Endodermal cell (in vitro differentiated cells): ENCODE results near the gene RAC3. TPM values are rescaled to one million over a fixed set of nuclear protein-coding genes. Genes with fewer than 3 reads are reported as not detected.

Experiments used
- DNase-seq: peaks from one replicate; pipeline ENCODE4 v3.0.0-alpha.2; 2017
- H3K27ac ChIP-seq: 2 replicates; pipeline ENCODE4 v1.5.1; 2013; ENCODE audit warnings: mild to moderate bottlenecking, low read depth, low read length, moderate library complexity
- H3K27me3 ChIP-seq: 2 replicates; pipeline ENCODE4 v1.6.1; 2013; ENCODE audit warnings: mild to moderate bottlenecking, low read length, moderate library complexity; ENCODE audit not compliant: insufficient read depth, control insufficient read depth, poor library complexity, severe bottlenecking
- H3K36me3 ChIP-seq: 2 replicates; pipeline ENCODE4 v1.7.0; 2013; ENCODE audit warnings: mild to moderate bottlenecking, low read length, moderate library complexity; ENCODE audit not compliant: control insufficient read depth, insufficient read depth
- H3K4me1 ChIP-seq: one replicate; pipeline ENCODE4 v1.7.0; 2013; ENCODE audit warnings: low read length; ENCODE audit not compliant: control insufficient read depth, insufficient read depth
- H3K4me3 ChIP-seq: 2 replicates; pipeline ENCODE4 v1.5.1; 2013; ENCODE audit warnings: mild to moderate bottlenecking, low read length, moderate library complexity
- H3K9ac ChIP-seq: 2 replicates; pipeline ENCODE4 v1.6.1; 2013; ENCODE audit warnings: mild to moderate bottlenecking, low read length, moderate library complexity; ENCODE audit not compliant: poor library complexity, severe bottlenecking; ENCODE audit errors: extremely low read depth
- H3K9me3 ChIP-seq: 2 replicates; pipeline ENCODE4 v1.6.1; 2013; ENCODE audit warnings: mild to moderate bottlenecking, low read length, moderate library complexity; ENCODE audit not compliant: control insufficient read depth
- H3K27ac Mint-ChIP-seq: 2 replicates; pipeline ENCODE4 v1.8.0; 2020; ENCODE audit warnings: mixed read lengths
- H3K27me3 Mint-ChIP-seq: 2 replicates; pipeline ENCODE4 v1.8.0; 2021; ENCODE audit warnings: mild to moderate bottlenecking, mixed read lengths; ENCODE audit not compliant: insufficient read depth
- H3K36me3 Mint-ChIP-seq: 2 replicates; pipeline ENCODE4 v1.8.0; 2020; ENCODE audit warnings: low read depth, mixed read lengths
- H3K4me1 Mint-ChIP-seq: 2 replicates; pipeline ENCODE4 v1.8.0; 2020; ENCODE audit warnings: mixed read lengths
- H3K4me3 Mint-ChIP-seq: 2 replicates; pipeline ENCODE4 v1.8.0; 2020; ENCODE audit warnings: mild to moderate bottlenecking, moderate library complexity, mixed read lengths
- H3K9me3 Mint-ChIP-seq: 2 replicates; pipeline ENCODE4 v1.8.0; 2020; ENCODE audit warnings: mild to moderate bottlenecking, mixed read lengths
- CTCF ChIP-seq: fragments of 200-600 bp; sonication (generic); conservative IDR thresholded peaks from 2 replicates; pipeline ENCODE4 v1.5.0; 2021; ENCODE audit warnings: antibody characterized with exemption, mild to moderate bottlenecking
- WGBS, 2 experiments: methylation state at CpG; one replicate each; pipeline versions ENCODE4 v1.1.5 to v1.1.7; 2013; ENCODE audit warnings: missing lambda C conversion rate in 2 of 2, mixed read lengths in 1 of 2; ENCODE audit not compliant: insufficient coverage in 1 of 2, insufficient read length in 1 of 2; 5-methylcytosine and 5-hydroxymethylcytosine counted together
- total RNA-seq, 2 donors: library from RNA; stranded (reverse); fragmentation: NEBNext Ultra II Directional in 1 of 2; extraction: Animal tissue kit (Norgen Biotek cat#: 25700) in 1 of 2; gene quantifications; 2 replicates in 1 of 2; 3 replicates in 1 of 2; pipeline ENCODE4 v1.2.1, GENCODE V29; 2021

Gene RAC3
- total RNA-seq, 2 donors from 2014 or later: 45.7 to 53.9 TPM

GRCh38 chr17:82007228-82007494 lies 24.3 kb upstream of the RAC3 start:
- no peak for TF ChIP-seq CTCF
- H3K9me3 ChIP-seq: no peaks in the 10 kb centered on the region
- no peaks in the 10 kb centered on the region for H3K36me3 ChIP-seq
- WGBS, 2 experiments: 91 to 96% methylated on average over 5 to 6 of the region's 6 CpGs
- no peaks in the 10 kb centered on the region for H3K4me1 ChIP-seq
- H3K4me3 ChIP-seq: no peak overlapping the region
- DNase-seq: no peak
- Mint-ChIP-seq H3K4me3 (no peak overlapping the region), H3K36me3 (no peaks in the 10 kb centered on the region), H3K9me3 (no peaks in the 10 kb centered on the region), H3K27ac (no peak overlapping the region), H3K4me1 (no peaks in the 10 kb centered on the region), H3K27me3 (no peaks in the 10 kb centered on the region)
- no peak overlapping the region for H3K27ac ChIP-seq
- H3K27me3 ChIP-seq: no peaks in the 10 kb centered on the region
- H3K9ac ChIP-seq: no peak overlapping the region

DNA sequence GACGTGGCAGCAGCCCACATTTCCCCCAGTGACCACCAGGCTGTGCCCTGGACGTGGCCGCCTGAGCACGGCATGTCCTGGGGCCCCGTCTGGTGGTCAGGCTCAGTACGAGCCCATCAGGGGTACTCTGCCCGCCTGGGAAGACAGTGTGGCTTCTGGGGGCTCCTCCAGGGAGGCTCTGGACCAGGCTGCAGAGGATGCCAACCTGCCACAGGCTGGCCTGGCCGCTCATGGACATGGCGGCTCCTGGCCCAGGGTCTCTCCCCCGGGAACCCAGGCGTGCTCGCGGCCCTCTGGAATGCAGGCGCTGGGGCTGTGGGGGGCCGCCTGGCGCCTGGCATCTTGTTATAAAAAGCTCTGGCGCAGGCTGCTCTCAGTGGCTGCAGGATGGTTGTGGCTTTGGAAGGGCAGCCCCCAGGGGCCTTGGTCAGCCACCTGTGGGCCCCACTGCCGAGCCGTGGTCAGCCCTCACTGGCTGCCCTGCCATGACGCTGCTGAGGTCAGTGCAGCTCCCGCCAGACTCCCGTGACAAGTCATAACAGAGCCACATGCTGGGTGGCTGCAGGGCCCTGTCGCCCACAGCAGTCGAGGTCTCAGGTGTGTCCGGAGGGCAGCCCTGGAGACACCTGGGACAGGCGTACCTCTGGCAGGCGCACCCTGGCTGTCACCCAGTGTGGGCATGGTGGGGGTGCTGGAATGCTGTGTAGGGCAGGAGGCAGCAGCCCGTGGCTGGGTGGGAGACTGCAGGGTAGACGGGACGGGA lies 23.8 kb upstream of the RAC3 start:
- H3K27me3 Mint-ChIP-seq: no peaks in the 10 kb centered on the region
- no peaks in the 10 kb centered on the region for H3K9me3 Mint-ChIP-seq
- no peaks in the 10 kb centered on the region for H3K4me1 Mint-ChIP-seq
- Histone ChIP-seq H3K9me3 (no peaks in the 10 kb centered on the region), H3K9ac (no peak overlapping the region), H3K27me3 (no peaks in the 10 kb centered on the region), H3K36me3 (no peaks in the 10 kb centered on the region), H3K4me1 (no peaks in the 10 kb centered on the region), H3K27ac (peak overlapping the region; percentile 10), H3K4me3 (no peak overlapping the region)
- WGBS, 2 experiments: 94 to 95% methylated on average over 9 to 30 of the region's 30 CpGs
- no peak overlapping the region for H3K4me3 Mint-ChIP-seq
- no peak overlapping the region for H3K27ac Mint-ChIP-seq
- peak; percentile 37 for TF ChIP-seq CTCF
- H3K36me3 Mint-ChIP-seq: no peaks in the 10 kb centered on the region
- DNase-seq: no peak

DNA sequence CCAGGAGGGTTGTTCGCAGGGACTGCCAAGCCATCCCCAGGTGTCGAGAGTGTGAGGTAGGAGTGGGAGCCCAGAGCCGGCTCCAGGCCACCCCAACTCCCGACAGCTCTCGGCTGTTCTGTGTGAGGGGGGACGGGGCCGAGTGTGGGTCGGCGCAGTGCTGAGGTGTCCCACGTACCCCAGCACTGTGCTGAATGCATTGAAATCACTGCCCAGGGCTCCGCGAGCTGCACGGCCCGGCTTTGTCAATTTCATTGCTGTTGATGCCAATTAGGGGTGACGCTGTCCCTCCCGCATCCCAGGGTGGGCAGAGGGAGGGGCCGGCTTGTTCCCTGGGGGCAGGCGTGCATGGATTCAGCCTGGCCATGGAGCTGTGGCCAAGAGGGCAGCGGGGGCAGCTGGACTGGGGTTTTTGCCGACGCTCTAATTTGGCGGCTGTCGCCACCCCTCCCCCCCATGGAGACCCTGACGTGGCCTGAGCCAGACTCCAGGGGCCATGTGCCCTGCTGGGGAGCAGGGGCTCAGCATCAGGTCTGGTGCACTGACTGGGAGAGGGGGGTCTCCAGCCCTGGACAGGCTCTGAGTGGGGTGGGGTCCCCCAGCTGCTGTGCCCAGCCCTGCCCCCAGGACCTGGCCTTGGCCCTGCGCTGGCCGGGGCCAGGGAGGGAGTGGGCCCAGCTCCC lies 23.1 kb upstream of the RAC3 start:
- no peak overlapping the region for H3K27ac Mint-ChIP-seq
- H3K27me3 Mint-ChIP-seq: no peaks in the 10 kb centered on the region
- H3K36me3 Mint-ChIP-seq: no peaks in the 10 kb centered on the region

More for the DNA sequence above, 23.1 kb upstream of the RAC3 start:
- Histone ChIP-seq H3K9ac (no peak overlapping the region), H3K4me3 (no peak overlapping the region), H3K4me1 (no peaks in the 10 kb centered on the region), H3K36me3 (no peaks in the 10 kb centered on the region), H3K27ac (no peak overlapping the region), H3K27me3 (no peaks in the 10 kb centered on the region), H3K9me3 (no peaks in the 10 kb centered on the region)
- WGBS, 2 experiments: 95% methylated on average over 20 to 26 of the region's 26 CpGs
- Mint-ChIP-seq H3K4me1 (no peaks in the 10 kb centered on the region), H3K9me3 (no peaks in the 10 kb centered on the region), H3K4me3 (no peak overlapping the region)
- DNase-seq: no peak
- TF ChIP-seq CTCF: no peak
